ENCODE data around the gene SERPING1.

DNA sequence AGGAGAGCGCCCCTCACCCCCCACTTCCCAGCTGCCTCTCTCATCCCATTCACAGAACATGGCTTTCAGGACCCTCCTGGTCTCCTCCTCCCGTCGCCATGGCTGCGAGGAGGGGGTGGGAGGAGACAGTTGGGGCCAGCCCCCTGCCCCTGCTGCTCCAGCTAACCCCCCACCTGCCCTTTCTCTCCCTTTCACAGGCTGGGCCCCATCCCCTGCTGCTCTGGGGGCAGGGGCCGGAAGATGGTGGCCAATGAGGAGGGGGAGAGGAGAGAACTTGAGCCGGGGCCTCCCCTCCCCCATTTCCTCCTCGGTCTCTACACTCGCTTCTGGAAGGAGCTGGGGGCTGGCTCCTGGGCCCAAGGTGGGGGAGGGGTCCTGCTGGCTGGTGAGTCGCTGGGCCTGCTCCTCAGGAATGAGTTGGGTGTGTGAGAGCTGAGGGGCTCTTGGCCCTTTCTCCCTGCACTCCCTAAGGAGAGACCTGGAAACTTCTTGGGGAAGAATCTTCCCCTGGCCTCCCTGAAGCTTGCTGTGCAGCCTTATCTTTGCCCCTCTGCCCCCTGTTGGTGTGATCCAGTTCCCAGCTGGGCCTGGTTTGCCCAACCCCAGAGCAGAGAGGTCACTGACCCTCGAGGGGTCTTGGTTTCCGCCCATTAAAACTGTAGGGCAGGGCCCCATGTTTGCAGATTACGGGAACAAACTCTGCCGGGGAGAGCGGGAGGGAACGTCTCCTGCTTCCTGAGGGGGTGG, 42.0 kb downstream of the SERPING1 start:
- TF ChIP-seq, protein P1, sequence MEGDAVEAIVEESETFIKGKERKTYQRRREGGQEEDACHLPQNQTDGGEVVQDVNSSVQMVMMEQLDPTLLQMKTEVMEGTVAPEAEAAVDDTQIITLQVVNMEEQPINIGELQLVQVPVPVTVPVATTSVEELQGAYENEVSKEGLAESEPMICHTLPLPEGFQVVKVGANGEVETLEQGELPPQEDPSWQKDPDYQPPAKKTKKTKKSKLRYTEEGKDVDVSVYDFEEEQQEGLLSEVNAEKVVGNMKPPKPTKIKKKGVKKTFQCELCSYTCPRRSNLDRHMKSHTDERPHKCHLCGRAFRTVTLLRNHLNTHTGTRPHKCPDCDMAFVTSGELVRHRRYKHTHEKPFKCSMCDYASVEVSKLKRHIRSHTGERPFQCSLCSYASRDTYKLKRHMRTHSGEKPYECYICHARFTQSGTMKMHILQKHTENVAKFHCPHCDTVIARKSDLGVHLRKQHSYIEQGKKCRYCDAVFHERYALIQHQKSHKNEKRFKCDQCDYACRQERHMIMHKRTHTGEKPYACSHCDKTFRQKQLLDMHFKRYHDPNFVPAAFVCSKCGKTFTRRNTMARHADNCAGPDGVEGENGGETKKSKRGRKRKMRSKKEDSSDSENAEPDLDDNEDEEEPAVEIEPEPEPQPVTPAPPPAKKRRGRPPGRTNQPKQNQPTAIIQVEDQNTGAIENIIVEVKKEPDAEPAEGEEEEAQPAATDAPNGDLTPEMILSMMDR (IDR thresholded peaks at IDR 0.05; ENCODE audit: insufficient read depth, low read depth, low read length): no peak
- no peak for TF ChIP-seq EZH2 (IDR thresholded peaks at IDR 0.05; ENCODE audit: insufficient read depth, low read length)
